HCT116 (cell line): ENCODE data around the gene GREB1L. TPM values are rescaled to one million over a fixed set of nuclear protein-coding genes. Genes with fewer than 3 reads are reported as not detected.

Experiments used
- ATAC-seq: fragments of 200-7000 bp; cut with Tn5 transposase; 2 replicates; pipeline ENCODE4 v1.9.1; 2020; ENCODE audit warnings: mild to moderate bottlenecking, moderate library complexity
- BruUV-seq: library from RNA; stranded (reverse); fragments of 400-500 nt; replicated peaks from 2 replicates; lab custom pipeline; 2021; lab: Mats Ljungman, UMichigan
- CTCF ChIA-PET: fragments of 300-600 bp; sonication (Branson Sonifier 250); formaldehyde crosslinking; loops from one replicate; lab custom pipeline; 2021; ENCODE audit warnings: antibody characterized with exemption; lab: Charles Lee
- POLR2A ChIA-PET: fragments of 300-600, 350-600 bp; sonication (Branson Sonifier 250); formaldehyde crosslinking; loops from one replicate; lab custom pipeline; 2021; ENCODE audit warnings: antibody characterized with exemption; lab: Charles Lee
- RAD21 ChIA-PET, 2 experiments: fragments of 300-600 bp; sonication (Branson Sonifier 250); formaldehyde crosslinking; loops; one replicate each; lab custom pipeline; 2023; ENCODE audit warnings: low total read pairs in 2 of 2; ENCODE audit not compliant: uncharacterized antibody in 2 of 2, unreplicated experiment in 2 of 2, low non-redundant PET in 1 of 2; lab: Charles Lee
- DNase-seq: peaks from one replicate; pipeline ENCODE4 v3.0.0-alpha.2; 2010; ENCODE audit warnings: low read depth, low spot score
- H2AFZ ChIP-seq: fragments of 200-600 bp; shearing (Covaris generic), sonication (generic); 2 replicates; pipeline ENCODE4 v1.6.1; 2017; ENCODE audit warnings: low read depth, mixed run types, mixed read lengths, antibody characterized with exemption, low read length; ENCODE audit not compliant: poor library complexity, severe bottlenecking
- H3K27ac ChIP-seq: 2 replicates; pipeline ENCODE4 v1.5.1; 2012; ENCODE audit warnings: low read depth, low read length
- H3K27me3 ChIP-seq: fragments of 200-600 bp; sonication (generic); 2 replicates; pipeline ENCODE4 v1.6.1; 2016; ENCODE audit warnings: mixed run types, low read length, mixed read lengths; ENCODE audit not compliant: insufficient read depth
- H3K36me3 ChIP-seq, 2 experiments: fragments of 200-500 bp in 1 of 2; fragments of 200-600 bp in 1 of 2; sonication (Bioruptor generic) in 1 of 2; sonication (generic) in 1 of 2; 2 replicates each; pipeline versions ENCODE4 v1.5.1 to v1.6.1; 2014 to 2016; ENCODE audit warnings: low read length in 2 of 2, inconsistent platforms in 1 of 2, mixed read lengths in 1 of 2, mixed run types in 1 of 2; ENCODE audit not compliant: insufficient read depth in 2 of 2, control insufficient read depth in 1 of 2
- H3K4me1 ChIP-seq, 2 experiments: fragments of 200-600 bp in 1 of 2; sonication (generic) in 1 of 2; 2 replicates each; pipeline versions ENCODE4 v1.5.1 to v1.6.1; 2012 to 2017; ENCODE audit warnings: low read length in 2 of 2, inconsistent platforms in 1 of 2, mild to moderate bottlenecking in 1 of 2, mixed read lengths in 1 of 2, mixed run types in 1 of 2, moderate library complexity in 1 of 2; ENCODE audit not compliant: insufficient read depth in 2 of 2, control insufficient read depth in 1 of 2
- H3K4me2 ChIP-seq: fragments of 200-600 bp; sonication (generic); 2 replicates; pipeline ENCODE4 v1.6.1; 2017; ENCODE audit warnings: mixed run types, low read length, mixed read lengths
- H3K4me3 ChIP-seq, 2 experiments: fragments of 200-600 bp in 1 of 2; sonication (generic) in 1 of 2; replicated peaks in 1 of 2; 2 replicates each; pipeline ENCODE4 v1.5.1; 2011 to 2016; ENCODE audit warnings: low read length in 2 of 2, control low read depth in 1 of 2, low read depth in 1 of 2, mild to moderate bottlenecking in 1 of 2, mixed read lengths in 1 of 2, mixed run types in 1 of 2
- H3K79me2 ChIP-seq: fragments of 200-600 bp; sonication (generic); 2 replicates; pipeline ENCODE4 v1.6.1; 2017; ENCODE audit warnings: mild to moderate bottlenecking, mixed run types, low read length, moderate library complexity, mixed read lengths; ENCODE audit not compliant: insufficient read depth
- H3K9ac ChIP-seq: fragments of 200-600 bp; sonication (generic); 2 replicates; pipeline ENCODE4 v1.6.1; 2016; ENCODE audit warnings: low read length, mixed read lengths
- H3K9me2 ChIP-seq: fragments of 200-600 bp; sonication (generic), shearing (Covaris generic); 2 replicates; pipeline ENCODE4 v1.6.1; 2017; ENCODE audit warnings: mixed run types, mild to moderate bottlenecking, moderate library complexity; ENCODE audit not compliant: insufficient read depth
- H3K9me3 ChIP-seq, 2 experiments: fragments of 200-500 bp in 1 of 2; fragments of 200-600 bp in 1 of 2; sonication (Bioruptor generic) in 1 of 2; sonication (generic) in 1 of 2; 2 replicates each; pipeline ENCODE4 v1.6.1; 2014 to 2017; ENCODE audit warnings: low read length in 2 of 2, mixed read lengths in 2 of 2, inconsistent platforms in 1 of 2, low read depth in 1 of 2, mild to moderate bottlenecking in 1 of 2, mixed run types in 1 of 2, moderate library complexity in 1 of 2; ENCODE audit not compliant: control insufficient read depth in 1 of 2, insufficient read depth in 1 of 2
- H4K20me1 ChIP-seq: fragments of 200-600 bp; sonication (generic), shearing (Covaris generic); 2 replicates; pipeline ENCODE4 v1.6.1; 2017; ENCODE audit warnings: mixed run types, mild to moderate bottlenecking, moderate library complexity; ENCODE audit not compliant: insufficient read depth
- CBX3 ChIP-seq: IDR thresholded peaks from 2 replicates; pipeline ENCODE4 v1.6.1; 2012; ENCODE audit warnings: low read depth
- POLR2A ChIP-seq: IDR thresholded peaks from 2 replicates; pipeline ENCODE4 v1.7.0; 2011; ENCODE audit warnings: borderline replicate concordance; ENCODE audit not compliant: insufficient read depth, insufficient read length; ENCODE audit errors: extremely low read depth
- RAD21 ChIP-seq: IDR thresholded peaks from 2 replicates; pipeline ENCODE4 v1.6.1; 2012; ENCODE audit warnings: low read depth, mild to moderate bottlenecking
- SIN3A ChIP-seq: IDR thresholded peaks from 2 replicates; pipeline ENCODE4 v1.6.1; 2012; ENCODE audit warnings: low read depth
- TCF7L2 ChIP-seq: IDR thresholded peaks from 2 replicates; pipeline ENCODE4 v1.7.0; 2011; ENCODE audit warnings: borderline replicate concordance, inconsistent platforms; ENCODE audit not compliant: insufficient read depth, insufficient read length; ENCODE audit errors: extremely low read depth
- intact Hi-C: fragments of 100-400 bp; cut with micrococcal nuclease; formaldehyde crosslinking; loops from 2 replicates; pipeline ENCODE4 v1.10.0; 2022
- total RNA-seq: library from RNA; stranded (reverse); gene quantifications from one replicate; pipeline ENCODE4 v1.2.1, GENCODE V29; 2021; ENCODE audit not compliant: unreplicated experiment
- TF ChIP-seq, protein P1 (sequence below): IDR thresholded peaks from 2 replicates; pipeline ENCODE4 v1.6.1; 2012; ENCODE audit warnings: low read depth
- TF ChIP-seq, protein P2 (sequence below), 3 experiments: fragments of 200-600 bp in 1 of 3; sonication (generic) in 1 of 3; IDR thresholded peaks in 2 of 3; conservative IDR thresholded peaks in 1 of 3; 2 replicates each; pipeline ENCODE4 v1.5.1; 2012 to 2017; ENCODE audit warnings: low read depth in 2 of 3, low read length in 2 of 3, antibody characterized with exemption in 1 of 3, borderline replicate concordance in 1 of 3, control low read depth in 1 of 3, mild to moderate bottlenecking in 1 of 3, mixed read lengths in 1 of 3, mixed run types in 1 of 3, moderate library complexity in 1 of 3; ENCODE audit not compliant: insufficient read depth in 1 of 3

The GREB1L gene
- total RNA-seq, 1 experiment from 2014 or later = 12.2 TPM

DNA sequence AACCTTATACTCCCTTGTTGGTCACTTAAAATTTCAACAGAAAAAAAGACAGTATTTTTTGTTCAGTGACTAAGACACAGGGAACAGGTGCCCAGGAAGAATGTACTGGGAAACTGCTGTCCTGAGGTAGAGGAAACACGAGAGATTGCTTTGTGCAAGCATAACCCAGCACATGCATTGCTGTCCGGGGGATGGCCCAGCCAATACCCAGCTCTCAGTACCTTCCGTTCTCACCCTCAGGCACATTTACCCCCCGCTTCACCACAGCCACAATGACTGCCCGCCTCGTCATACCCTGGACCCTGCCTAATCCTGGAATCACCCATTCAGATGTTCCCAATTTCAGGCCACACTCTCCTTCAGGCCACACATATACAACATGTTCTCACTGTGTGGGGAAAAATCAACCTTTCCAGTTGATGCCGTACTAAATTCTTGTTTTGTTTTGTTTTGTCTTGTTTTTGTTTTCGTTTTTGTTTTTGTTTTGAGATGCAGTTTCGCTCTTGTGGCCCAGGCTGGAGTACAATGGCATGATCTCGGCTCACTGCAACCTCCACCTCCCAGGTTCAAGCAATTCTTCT, 217.8 kb downstream of the GREB1L start:
- H3K27ac ChIP-seq = no peak overlapping the region
- no peaks in the 10 kb centered on the region for H3K79me2 ChIP-seq
- ChIA-PET RAD21 (no interaction called here), CTCF (no interaction called here), POLR2A (no interaction called here)
- DNase-seq = no peak
- H3K4me2 ChIP-seq = no peak overlapping the region
- H3K9me3 ChIP-seq = no peaks in the 10 kb centered on the region
- H3K9me2 ChIP-seq = no peaks in the 10 kb centered on the region
- no peaks in the 10 kb centered on the region for H3K4me1 ChIP-seq
- H2AFZ ChIP-seq = no peak overlapping the region
- TF ChIP-seq CBX3 (no peak), RAD21 (no peak), TCF7L2 (no peak), SIN3A (no peak), POLR2A (no peak)
- TF ChIP-seq, protein P1, sequence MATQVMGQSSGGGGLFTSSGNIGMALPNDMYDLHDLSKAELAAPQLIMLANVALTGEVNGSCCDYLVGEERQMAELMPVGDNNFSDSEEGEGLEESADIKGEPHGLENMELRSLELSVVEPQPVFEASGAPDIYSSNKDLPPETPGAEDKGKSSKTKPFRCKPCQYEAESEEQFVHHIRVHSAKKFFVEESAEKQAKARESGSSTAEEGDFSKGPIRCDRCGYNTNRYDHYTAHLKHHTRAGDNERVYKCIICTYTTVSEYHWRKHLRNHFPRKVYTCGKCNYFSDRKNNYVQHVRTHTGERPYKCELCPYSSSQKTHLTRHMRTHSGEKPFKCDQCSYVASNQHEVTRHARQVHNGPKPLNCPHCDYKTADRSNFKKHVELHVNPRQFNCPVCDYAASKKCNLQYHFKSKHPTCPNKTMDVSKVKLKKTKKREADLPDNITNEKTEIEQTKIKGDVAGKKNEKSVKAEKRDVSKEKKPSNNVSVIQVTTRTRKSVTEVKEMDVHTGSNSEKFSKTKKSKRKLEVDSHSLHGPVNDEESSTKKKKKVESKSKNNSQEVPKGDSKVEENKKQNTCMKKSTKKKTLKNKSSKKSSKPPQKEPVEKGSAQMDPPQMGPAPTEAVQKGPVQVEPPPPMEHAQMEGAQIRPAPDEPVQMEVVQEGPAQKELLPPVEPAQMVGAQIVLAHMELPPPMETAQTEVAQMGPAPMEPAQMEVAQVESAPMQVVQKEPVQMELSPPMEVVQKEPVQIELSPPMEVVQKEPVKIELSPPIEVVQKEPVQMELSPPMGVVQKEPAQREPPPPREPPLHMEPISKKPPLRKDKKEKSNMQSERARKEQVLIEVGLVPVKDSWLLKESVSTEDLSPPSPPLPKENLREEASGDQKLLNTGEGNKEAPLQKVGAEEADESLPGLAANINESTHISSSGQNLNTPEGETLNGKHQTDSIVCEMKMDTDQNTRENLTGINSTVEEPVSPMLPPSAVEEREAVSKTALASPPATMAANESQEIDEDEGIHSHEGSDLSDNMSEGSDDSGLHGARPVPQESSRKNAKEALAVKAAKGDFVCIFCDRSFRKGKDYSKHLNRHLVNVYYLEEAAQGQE = no peak
- TF ChIP-seq, protein P2, sequence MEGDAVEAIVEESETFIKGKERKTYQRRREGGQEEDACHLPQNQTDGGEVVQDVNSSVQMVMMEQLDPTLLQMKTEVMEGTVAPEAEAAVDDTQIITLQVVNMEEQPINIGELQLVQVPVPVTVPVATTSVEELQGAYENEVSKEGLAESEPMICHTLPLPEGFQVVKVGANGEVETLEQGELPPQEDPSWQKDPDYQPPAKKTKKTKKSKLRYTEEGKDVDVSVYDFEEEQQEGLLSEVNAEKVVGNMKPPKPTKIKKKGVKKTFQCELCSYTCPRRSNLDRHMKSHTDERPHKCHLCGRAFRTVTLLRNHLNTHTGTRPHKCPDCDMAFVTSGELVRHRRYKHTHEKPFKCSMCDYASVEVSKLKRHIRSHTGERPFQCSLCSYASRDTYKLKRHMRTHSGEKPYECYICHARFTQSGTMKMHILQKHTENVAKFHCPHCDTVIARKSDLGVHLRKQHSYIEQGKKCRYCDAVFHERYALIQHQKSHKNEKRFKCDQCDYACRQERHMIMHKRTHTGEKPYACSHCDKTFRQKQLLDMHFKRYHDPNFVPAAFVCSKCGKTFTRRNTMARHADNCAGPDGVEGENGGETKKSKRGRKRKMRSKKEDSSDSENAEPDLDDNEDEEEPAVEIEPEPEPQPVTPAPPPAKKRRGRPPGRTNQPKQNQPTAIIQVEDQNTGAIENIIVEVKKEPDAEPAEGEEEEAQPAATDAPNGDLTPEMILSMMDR (IDR thresholded peaks at IDR 0.05 in 2 of 3, conservative IDR thresholded peaks at IDR 0.05 in 1 of 3; ENCODE audit: borderline replicate concordance in 1 of 3, insufficient read depth in 1 of 3, low read depth in 2 of 3, low read length in 2 of 3) = no peak
- no peak overlapping the region for H3K9ac ChIP-seq
- no peaks in the 10 kb centered on the region for H4K20me1 ChIP-seq
- intact Hi-C loops = no loop called here
- ATAC-seq = no peak
- H3K36me3 ChIP-seq = no peaks in the 10 kb centered on the region
- BruUV-seq = no TSS peak
- no peak overlapping the region for H3K4me3 ChIP-seq
- H3K27me3 ChIP-seq = no peaks in the 10 kb centered on the region
